Pancreas (tissue), 10 donors: ENCODE results near the gene ARIH1. TPM values are rescaled to one million over a fixed set of nuclear protein-coding genes. Genes with fewer than 3 reads are reported as not detected.

ENCODE experiments used
- ATAC-seq, 4 donors: fragments of 200-7000 bp; cut with Tn5 transposase; one replicate each; pipeline versions ENCODE4 v1.8.0 to v1.9.1; 2020; ENCODE audit warnings: mild to moderate bottlenecking in 4 of 4, moderate library complexity in 4 of 4
- DNase-seq, 6 donors: peaks; one replicate each; pipeline ENCODE4 v3.0.0-alpha.2; 2020
- FAIRE-seq: peaks from 2 replicates; lab custom pipeline; 2012; peaks lifted over from hg19 to GRCh38; lab: Jason Lieb, UNC
- H3K27ac ChIP-seq, 4 donors: fragments of 200-600 bp; sonication (generic); 1 replicate in 3 of 4; 2 replicates in 1 of 4; pipeline versions ENCODE4 v1.5.0 to v1.8.0; 2020
- H3K27me3 ChIP-seq, 4 donors: fragments of 200-600 bp; one replicate each; pipeline ENCODE4 v1.8.0; 2021
- H3K36me3 ChIP-seq, 3 donors: fragments of 200-600 bp; sonication (generic) in 1 of 3; one replicate each; pipeline versions ENCODE4 v1.5.0 to v1.8.0; 2020 to 2021
- H3K4me1 ChIP-seq, 3 donors: fragments of 200-600 bp; one replicate each; pipeline ENCODE4 v1.8.0; 2021
- H3K4me3 ChIP-seq, 4 donors: fragments of 200-600 bp; sonication (generic) in 2 of 4; one replicate each; pipeline versions ENCODE4 v1.5.0 to v1.8.0; 2020 to 2021
- H3K9me3 ChIP-seq, 4 donors: fragments of 200-600 bp; one replicate each; pipeline ENCODE4 v1.8.0; 2021
- CTCF ChIP-seq, 4 donors: fragments of 200-600 bp; sonication (generic) in 3 of 4; IDR thresholded peaks; one replicate each; pipeline versions ENCODE4 v1.5.0 to v1.8.0; 2021; ENCODE audit warnings: antibody characterized with exemption in 4 of 4
- WGBS, 2 donors: extraction: QIAGEN DNeasy Blood & Tissue Kit; methylation state at CpG; one replicate each; pipeline ENCODE4 v1.1.7; 2013; 5-methylcytosine and 5-hydroxymethylcytosine counted together
- intact Hi-C, 3 donors: fragments of 100-400 bp; cut with DNase I; formaldehyde crosslinking; loops; one replicate each; pipeline versions ENCODE4 v1.11.1 to v1.14.2; 2022
- polyA plus RNA-seq, 2 donors: library from polyadenylated mRNA; stranded (reverse); fragments of 200-250 nt; gene quantifications; one replicate each; pipeline ENCODE4 v1.2.3, GENCODE V29; 2013
- total RNA-seq, 6 donors: library from RNA; stranded (reverse); fragmentation: NEBNext Ultra II Directional in 4 of 6; extraction: Animal tissue kit (Norgen Biotek cat#: 25700) in 4 of 6; gene quantifications; one replicate each; pipeline versions ENCODE4 v1.2.1 to v1.2.4, GENCODE V29; 2021 to 2023
- donor health status: healthy with polysubstance abuse.
- donor health status: DM: no; HTN: no; CAD: no; lungs with moderate emphysema.
- donor health status: DM: no; HTN: no; CAD: no.
- donor health status: control.
- donor health status: control.
- donor health status: Bipolar disorder and iron deficiency.
- donor health status: DM: yes; HTN: yes; CAD: no.
- donor health status: DM: no; HTN: no; CAD: no.
- donor health status: DM: no; HTN: no; CAD: no.
- donor health status: DM: yes; HTN: yes; CAD: no.

Gene ARIH1
- total and polyA plus RNA-seq, 8 donors, result 11.5 to 91.3 (median 66.6) TPM

GRCh38 chr15:72532991-72533601 is 59.0 kb downstream of the ARIH1 start:
- WGBS, 2 donors, result 96 to 99% methylated on average over 5 of the region's 5 CpGs
- intact Hi-C loops, result no loop called here

GRCh38 chr15:72534523-72534922 is 60.4 kb downstream of the ARIH1 start:
- no peak for FAIRE-seq
- intact Hi-C loops, result no loop called here
- WGBS, 2 donors, result 93 to 96% methylated on average over 3 of the region's 3 CpGs
- Histone ChIP-seq H3K4me3 (no peak overlapping the region), H3K36me3 (no peaks in the 10 kb centered on the region), H3K9me3 (no peaks in the 10 kb centered on the region), H3K27ac (no peak overlapping the region), H3K27me3 (no peaks in the 10 kb centered on the region), H3K4me1 (peaks cover 0 to 13% (median 6%) of the 10 kb centered on the region in 3 donors)
- no peak for ATAC-seq
- DNase-seq, result no peak
- no peak for TF ChIP-seq CTCF (IDR thresholded peaks at IDR 0.05)

More at GRCh38 chr15:72532991-72533601, 59.0 kb downstream of the ARIH1 start:
- no peaks in the 10 kb centered on the region for H3K27me3 ChIP-seq
- H3K27ac ChIP-seq, result no peak overlapping the region
- TF ChIP-seq CTCF (IDR thresholded peaks at IDR 0.05), result no peak
- peaks cover 0 to 13% (median 6%) of the 10 kb centered on the region in 3 donors for H3K4me1 ChIP-seq
- no peak overlapping the region for H3K4me3 ChIP-seq
- no peak for DNase-seq
- no peaks in the 10 kb centered on the region for H3K36me3 ChIP-seq
- no peak for FAIRE-seq
- peak in 2 of 4 donors; percentile 40 to 51 for ATAC-seq
- no peaks in the 10 kb centered on the region for H3K9me3 ChIP-seq

- DNase-seq (no peak), FAIRE-seq (no peak), ATAC-seq (peak; percentile 47 to 81 (median 65))
- Histone ChIP-seq H3K4me3 (no peak overlapping the region), H3K36me3 (no peaks in the 10 kb centered on the region), H3K27me3 (no peaks in the 10 kb centered on the region), H3K27ac (no peak overlapping the region), H3K4me1 (peaks cover 0 to 13% (median 6%) of the 10 kb centered on the region in 3 donors), H3K9me3 (no peaks in the 10 kb centered on the region)
- TF ChIP-seq CTCF (IDR thresholded peaks at IDR 0.05), result no peak
- intact Hi-C loops, result no loop called here
- 69 to 73% methylated on average over 3 of the region's 3 CpGs for WGBS, 2 donors
These were observed 61.8 kb downstream of the ARIH1 start for GRCh38 chr15:72535911-72536310.

GRCh38 chr15:72536506-72536905 is 62.4 kb downstream of the ARIH1 start:
- Histone ChIP-seq H3K27ac (no peak overlapping the region), H3K27me3 (no peaks in the 10 kb centered on the region), H3K9me3 (no peaks in the 10 kb centered on the region), H3K4me1 (peaks cover 0 to 13% (median 6%) of the 10 kb centered on the region in 3 donors), H3K36me3 (no peaks in the 10 kb centered on the region), H3K4me3 (no peak overlapping the region)
- DNase-seq (no peak), ATAC-seq (no peak), FAIRE-seq (no peak)
- TF ChIP-seq CTCF (IDR thresholded peaks at IDR 0.05), result no peak
- 83 to 87% methylated on average over 3 of the region's 3 CpGs for WGBS, 2 donors
- intact Hi-C loops, result no loop called here

GRCh38 chr15:72538931-72539330 is 64.8 kb downstream of the ARIH1 start:
- Histone ChIP-seq H3K9me3 (no peaks in the 10 kb centered on the region), H3K27ac (no peak overlapping the region), H3K4me3 (no peak overlapping the region), H3K4me1 (peaks cover 0 to 13% (median 6%) of the 10 kb centered on the region in 3 donors), H3K27me3 (no peaks in the 10 kb centered on the region), H3K36me3 (no peaks in the 10 kb centered on the region)
- no peak for DNase-seq
- FAIRE-seq, result no peak
- ATAC-seq, result no peak
- intact Hi-C loops, result no loop called here
- no peak for TF ChIP-seq CTCF (IDR thresholded peaks at IDR 0.05)
